ENCODE data around the gene TPGS1.

The TPGS1 gene

GRCh38 chr19:485583-486236 lies 21.6 kb upstream of the TPGS1 start:
- FAIRE-seq = no peak
- DNase-seq (ENCODE audit: insufficient read length, low spot score) = peak; percentile 30

GRCh38 chr19:488505-489417 lies 18.5 kb upstream of the TPGS1 start:
- no peak for FAIRE-seq
- DNase-seq (ENCODE audit: insufficient read length, low spot score) = peak; percentile 98
- no peak for TF ChIP-seq CTCF (IDR thresholded peaks at IDR 0.05; ENCODE audit: insufficient read depth, missing control alignments)

More at GRCh38 chr19:485583-486236, 21.6 kb upstream of the TPGS1 start:
- TF ChIP-seq CTCF (IDR thresholded peaks at IDR 0.05; ENCODE audit: insufficient read depth, missing control alignments) = no peak

- FAIRE-seq = no peak
- no peak for TF ChIP-seq CTCF (IDR thresholded peaks at IDR 0.05; ENCODE audit: insufficient read depth, missing control alignments)
- DNase-seq (ENCODE audit: insufficient read length, low spot score) = no peak
Observed at GRCh38 chr19:489418-490196, 17.7 kb upstream of the TPGS1 start.

GRCh38 chr19:491146-491741 lies 16.1 kb upstream of the TPGS1 start:
- DNase-seq (ENCODE audit: insufficient read length, low spot score) = no peak
- no peak for FAIRE-seq
- TF ChIP-seq CTCF (IDR thresholded peaks at IDR 0.05; ENCODE audit: insufficient read depth, missing control alignments) = no peak

GRCh38 chr19:492091-492531 lies 15.2 kb upstream of the TPGS1 start:
- DNase-seq (ENCODE audit: insufficient read length, low spot score) = no peak
- no peak for TF ChIP-seq CTCF (IDR thresholded peaks at IDR 0.05; ENCODE audit: insufficient read depth, missing control alignments)
- FAIRE-seq = no peak

GRCh38 chr19:493391-494170 lies 13.7 kb upstream of the TPGS1 start:
- TF ChIP-seq CTCF (IDR thresholded peaks at IDR 0.05; ENCODE audit: insufficient read depth, missing control alignments) = no peak
- no peak for DNase-seq (ENCODE audit: insufficient read length, low spot score)
- FAIRE-seq = no peak
